SH-SY5Y (cell line): ENCODE data around the gene THADA.

Experiments
- GATA2 ChIP-seq: IDR thresholded peaks from 2 replicates; pipeline ENCODE4 v1.6.1; 2011; ENCODE audit warnings: mild to moderate bottlenecking, low read depth, low read length
- GATA3 ChIP-seq: IDR thresholded peaks from 2 replicates; pipeline ENCODE4 v1.6.1; 2011; ENCODE audit warnings: low read depth, mild to moderate bottlenecking, low read length, moderate library complexity

GRCh38 chr2:43631618-43632317, 35.9 kb upstream of the THADA start:
- TF ChIP-seq GATA3 (no peak), GATA2 (no peak)
